ENCODE measurements around the gene VIPR2.

DNA sequence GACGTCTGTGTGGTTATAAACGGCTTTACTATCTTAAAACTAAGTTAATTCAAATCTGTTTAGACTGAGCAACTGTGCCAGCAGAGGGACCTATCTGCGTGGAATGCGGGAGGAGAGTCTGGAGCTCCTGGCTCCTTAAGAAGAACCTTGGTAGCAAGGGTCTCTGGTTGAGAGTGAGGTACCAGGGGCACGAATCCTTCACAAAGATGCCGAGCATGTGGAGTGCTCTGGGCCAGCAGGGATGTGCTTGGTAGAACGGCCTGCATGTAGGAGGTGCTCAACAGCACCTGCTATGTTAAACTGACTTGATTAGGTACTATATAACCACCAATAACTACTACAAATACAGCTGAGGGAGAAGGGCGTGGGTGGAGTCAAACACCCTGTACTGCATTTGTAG is 102.6 kb downstream of the VIPR2 start:
- TF ChIP-seq, protein P1, sequence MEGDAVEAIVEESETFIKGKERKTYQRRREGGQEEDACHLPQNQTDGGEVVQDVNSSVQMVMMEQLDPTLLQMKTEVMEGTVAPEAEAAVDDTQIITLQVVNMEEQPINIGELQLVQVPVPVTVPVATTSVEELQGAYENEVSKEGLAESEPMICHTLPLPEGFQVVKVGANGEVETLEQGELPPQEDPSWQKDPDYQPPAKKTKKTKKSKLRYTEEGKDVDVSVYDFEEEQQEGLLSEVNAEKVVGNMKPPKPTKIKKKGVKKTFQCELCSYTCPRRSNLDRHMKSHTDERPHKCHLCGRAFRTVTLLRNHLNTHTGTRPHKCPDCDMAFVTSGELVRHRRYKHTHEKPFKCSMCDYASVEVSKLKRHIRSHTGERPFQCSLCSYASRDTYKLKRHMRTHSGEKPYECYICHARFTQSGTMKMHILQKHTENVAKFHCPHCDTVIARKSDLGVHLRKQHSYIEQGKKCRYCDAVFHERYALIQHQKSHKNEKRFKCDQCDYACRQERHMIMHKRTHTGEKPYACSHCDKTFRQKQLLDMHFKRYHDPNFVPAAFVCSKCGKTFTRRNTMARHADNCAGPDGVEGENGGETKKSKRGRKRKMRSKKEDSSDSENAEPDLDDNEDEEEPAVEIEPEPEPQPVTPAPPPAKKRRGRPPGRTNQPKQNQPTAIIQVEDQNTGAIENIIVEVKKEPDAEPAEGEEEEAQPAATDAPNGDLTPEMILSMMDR (IDR thresholded peaks at IDR 0.05; ENCODE audit: low read depth, low read length, poor library complexity, severe bottlenecking): no peak
- no peak for TF ChIP-seq EZH2phosphoT487 (IDR thresholded peaks at IDR 0.05; ENCODE audit: borderline replicate concordance, low read length)
